Chondrocyte (in vitro differentiated cells): ENCODE data around the gene KRTAP10-1. TPM values are rescaled to one million over a fixed set of nuclear protein-coding genes. Genes with fewer than 3 reads are reported as not detected.
A peak's percentile ranks its signal among the peaks of the same experiment; 100 is the strongest.

Source experiments
- DNase-seq: peaks from one replicate; pipeline ENCODE4 v3.0.0; 2021; ENCODE audit warnings: mixed read lengths, low spot score
- H3K27ac Mint-ChIP-seq: one replicate; pipeline ENCODE4 v1.8.0; 2021; ENCODE audit warnings: mild to moderate bottlenecking, moderate library complexity, mixed read lengths; ENCODE audit not compliant: unreplicated experiment
- H3K27me3 Mint-ChIP-seq: 2 replicates; pipeline ENCODE4 v1.8.0; 2021; ENCODE audit warnings: low read depth, mixed read lengths
- H3K36me3 Mint-ChIP-seq: 2 replicates; pipeline ENCODE4 v1.8.0; 2021; ENCODE audit warnings: low read depth, mixed read lengths
- H3K4me1 Mint-ChIP-seq: 2 replicates; pipeline ENCODE4 v1.8.0; 2021; ENCODE audit warnings: low read depth, mild to moderate bottlenecking, mixed read lengths
- H3K4me3 Mint-ChIP-seq: one replicate; pipeline ENCODE4 v1.8.0; 2021; ENCODE audit warnings: mild to moderate bottlenecking, moderate library complexity, mixed read lengths; ENCODE audit not compliant: unreplicated experiment
- H3K9me3 Mint-ChIP-seq: 2 replicates; pipeline ENCODE4 v1.8.0; 2021; ENCODE audit warnings: low read depth, mixed read lengths
- total RNA-seq: library from RNA; stranded (reverse); gene quantifications from 3 replicates; pipeline ENCODE4 v1.2.1, GENCODE V29; 2021
- TF ChIP-seq, protein P1 (sequence below): fragments of 200-600 bp; sonication (generic); IDR thresholded peaks from 2 replicates; pipeline ENCODE4 v1.5.0; 2021; ENCODE audit warnings: antibody characterized with exemption, mild to moderate bottlenecking, moderate library complexity

KRTAP10-1 gene
- total RNA-seq, 1 donor from 2014 or later = not detected

DNA sequence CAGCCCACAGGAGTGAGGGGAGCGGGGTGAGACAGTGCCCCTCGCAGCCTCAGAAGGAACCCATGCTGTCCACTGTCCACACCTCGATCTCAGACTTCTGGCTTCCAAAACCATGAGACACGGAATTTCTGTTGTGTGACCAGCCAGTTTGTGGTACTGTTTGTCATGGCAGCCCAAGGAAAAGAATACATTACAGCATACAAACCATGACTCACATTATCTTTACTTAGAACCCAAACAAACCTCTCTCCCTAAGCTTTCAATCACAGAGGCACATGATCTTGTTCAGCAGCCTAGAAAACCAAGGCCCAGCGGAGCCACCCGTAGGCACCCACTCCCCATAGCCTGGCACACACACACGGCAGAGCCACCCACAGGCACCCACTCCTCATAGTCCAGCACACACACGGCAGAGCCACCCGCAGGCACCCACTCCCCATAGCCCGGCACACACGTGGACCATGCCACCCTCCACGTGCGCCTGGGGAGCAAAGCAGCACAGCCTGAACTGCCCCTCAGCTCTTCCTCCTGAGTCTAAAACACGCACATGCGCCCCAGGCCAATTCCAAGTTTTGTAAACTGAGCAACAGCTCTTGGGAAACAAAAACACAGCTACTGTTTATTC is 33.1 kb upstream of the KRTAP10-1 start:
- Mint-ChIP-seq H3K36me3 (peaks cover 6% of the 10 kb centered on the region), H3K27ac (peak overlapping the region; percentile 55), H3K9me3 (peaks cover 31% of the 10 kb centered on the region), H3K4me1 (peaks cover 6% of the 10 kb centered on the region), H3K27me3 (peaks cover 17% of the 10 kb centered on the region), H3K4me3 (no peak overlapping the region)
- DNase-seq = peak; percentile 47
- TF ChIP-seq, protein P1, sequence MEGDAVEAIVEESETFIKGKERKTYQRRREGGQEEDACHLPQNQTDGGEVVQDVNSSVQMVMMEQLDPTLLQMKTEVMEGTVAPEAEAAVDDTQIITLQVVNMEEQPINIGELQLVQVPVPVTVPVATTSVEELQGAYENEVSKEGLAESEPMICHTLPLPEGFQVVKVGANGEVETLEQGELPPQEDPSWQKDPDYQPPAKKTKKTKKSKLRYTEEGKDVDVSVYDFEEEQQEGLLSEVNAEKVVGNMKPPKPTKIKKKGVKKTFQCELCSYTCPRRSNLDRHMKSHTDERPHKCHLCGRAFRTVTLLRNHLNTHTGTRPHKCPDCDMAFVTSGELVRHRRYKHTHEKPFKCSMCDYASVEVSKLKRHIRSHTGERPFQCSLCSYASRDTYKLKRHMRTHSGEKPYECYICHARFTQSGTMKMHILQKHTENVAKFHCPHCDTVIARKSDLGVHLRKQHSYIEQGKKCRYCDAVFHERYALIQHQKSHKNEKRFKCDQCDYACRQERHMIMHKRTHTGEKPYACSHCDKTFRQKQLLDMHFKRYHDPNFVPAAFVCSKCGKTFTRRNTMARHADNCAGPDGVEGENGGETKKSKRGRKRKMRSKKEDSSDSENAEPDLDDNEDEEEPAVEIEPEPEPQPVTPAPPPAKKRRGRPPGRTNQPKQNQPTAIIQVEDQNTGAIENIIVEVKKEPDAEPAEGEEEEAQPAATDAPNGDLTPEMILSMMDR = no peak

DNA sequence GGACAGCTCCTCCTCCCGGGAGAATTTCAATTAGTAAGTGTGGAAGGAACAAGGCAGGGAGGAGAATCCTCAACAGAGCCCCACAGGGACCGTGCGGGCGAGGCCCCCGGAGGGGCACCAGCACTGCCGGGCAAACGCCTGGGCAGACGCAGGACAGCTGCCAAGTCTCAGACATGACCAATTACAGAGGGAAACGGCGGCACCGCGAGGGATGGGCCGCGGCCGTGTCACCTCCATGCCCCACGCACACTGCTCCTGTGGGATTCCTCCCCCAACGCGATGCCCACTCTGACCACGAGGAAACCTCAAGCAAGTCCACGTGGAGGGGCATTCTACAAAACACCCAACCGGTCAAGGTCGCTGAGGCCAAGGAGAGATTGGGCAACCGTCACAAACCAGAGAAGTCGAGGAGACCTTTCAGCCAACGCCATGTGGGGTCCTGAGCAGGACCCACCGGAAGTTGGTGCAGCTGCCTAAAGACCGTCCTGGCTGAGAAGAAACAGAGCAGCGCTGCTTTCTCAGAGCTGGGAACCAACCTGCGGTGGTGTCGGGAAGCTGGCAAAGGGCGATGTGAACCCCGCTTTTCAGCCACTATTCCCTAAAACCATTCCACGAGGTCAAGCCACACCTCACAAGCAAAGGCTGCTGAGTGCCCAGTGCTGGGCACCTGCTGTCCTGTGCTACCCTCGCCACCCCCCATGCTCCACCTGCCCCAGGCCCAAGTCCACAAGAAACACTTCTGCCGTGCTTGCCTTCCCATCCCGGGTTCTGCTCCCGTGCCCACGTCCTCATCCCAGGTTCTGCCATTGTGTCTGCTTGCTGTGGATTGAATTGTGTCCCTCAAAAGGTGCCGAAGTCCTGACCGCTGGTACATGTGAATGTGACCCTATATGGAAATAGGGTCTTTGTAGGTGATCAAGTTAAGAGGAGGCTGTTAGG is 32.1 kb upstream of the KRTAP10-1 start:
- no peak overlapping the region for H3K4me3 Mint-ChIP-seq
- H3K27me3 Mint-ChIP-seq = peaks cover 24% of the 10 kb centered on the region
- TF ChIP-seq, protein P1 = no peak
- peaks cover 21% of the 10 kb centered on the region for H3K9me3 Mint-ChIP-seq
- H3K36me3 Mint-ChIP-seq = peaks cover 4% of the 10 kb centered on the region
- H3K4me1 Mint-ChIP-seq = peaks cover 6% of the 10 kb centered on the region
- H3K27ac Mint-ChIP-seq = no peak overlapping the region
- DNase-seq = peak; percentile 77

DNA sequence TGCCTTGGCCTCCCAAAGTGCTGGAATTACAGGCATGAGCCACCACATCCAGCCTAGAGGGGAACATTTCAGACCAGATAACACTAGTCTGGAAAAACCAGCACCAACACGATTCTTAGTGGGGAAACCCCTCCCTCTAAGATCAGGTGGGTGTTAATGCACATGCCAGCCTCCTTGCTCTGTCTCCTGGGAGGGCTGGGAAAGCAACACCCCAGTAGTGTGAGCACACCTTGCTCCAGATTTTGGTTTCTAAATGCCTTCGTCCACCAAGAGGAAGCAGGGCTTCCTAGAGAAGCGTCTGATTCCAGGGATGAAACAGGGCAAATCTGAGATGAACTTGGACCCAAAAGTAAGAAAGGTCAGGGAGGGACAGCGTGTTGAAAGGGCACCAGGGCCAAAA is 31.3 kb upstream of the KRTAP10-1 start:
- H3K4me3 Mint-ChIP-seq = no peak overlapping the region
- peaks cover 6% of the 10 kb centered on the region for H3K4me1 Mint-ChIP-seq
- no peak overlapping the region for H3K27ac Mint-ChIP-seq
- no peak for DNase-seq
- H3K27me3 Mint-ChIP-seq = peaks cover 27% of the 10 kb centered on the region
- peaks cover 15% of the 10 kb centered on the region for H3K9me3 Mint-ChIP-seq
- peaks cover 2% of the 10 kb centered on the region for H3K36me3 Mint-ChIP-seq
- TF ChIP-seq, protein P1 = no peak

DNA sequence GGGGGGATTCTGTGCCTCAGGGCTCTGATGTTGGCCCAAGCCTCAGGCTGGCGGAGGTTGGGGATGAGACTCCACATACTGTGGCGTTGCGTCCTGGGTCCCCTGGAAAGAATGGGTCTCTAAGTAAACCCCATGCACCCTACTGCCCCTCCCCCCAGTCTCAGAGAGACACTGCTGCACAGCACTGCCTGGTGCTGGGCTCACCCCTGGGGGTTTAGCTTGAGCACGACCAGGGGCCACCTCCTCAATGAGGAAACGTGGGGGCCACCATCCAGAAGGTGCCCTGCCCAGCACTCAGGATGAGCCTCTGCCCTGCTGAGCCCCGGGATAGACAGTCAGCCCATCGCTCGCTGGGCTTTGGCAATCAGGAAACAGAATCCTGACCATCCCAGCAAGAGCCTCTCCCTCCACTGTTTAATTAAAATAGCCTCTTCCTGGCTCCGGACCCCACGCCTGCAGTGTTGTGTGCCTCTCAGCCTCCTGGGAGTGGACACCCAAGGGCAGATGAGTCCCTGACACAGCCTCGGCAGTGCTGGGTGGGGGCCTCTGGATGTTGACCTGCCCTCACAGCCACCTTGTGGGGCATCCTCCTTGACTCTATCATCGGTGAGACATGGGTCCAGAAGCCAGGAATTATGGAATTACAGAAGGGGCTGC is 30.0 kb upstream of the KRTAP10-1 start:
- Mint-ChIP-seq H3K4me3 (no peak overlapping the region), H3K4me1 (peaks cover 6% of the 10 kb centered on the region), H3K9me3 (peaks cover 15% of the 10 kb centered on the region), H3K36me3 (peaks cover 2% of the 10 kb centered on the region), H3K27me3 (peaks cover 27% of the 10 kb centered on the region), H3K27ac (no peak overlapping the region)
- TF ChIP-seq, protein P1 = no peak
- peak; percentile 83 for DNase-seq
